ENCODE measurements around the gene LRSAM1. TPM values are rescaled to one million over a fixed set of nuclear protein-coding genes. Genes with fewer than 3 reads are reported as not detected.

The LRSAM1 gene
- total and polyA plus RNA-seq, 2 of the 8 experiments (the other 6 are each of a cell fraction or from before 2014, with no cell fraction given), result 9.7 to 18.3 TPM

DNA sequence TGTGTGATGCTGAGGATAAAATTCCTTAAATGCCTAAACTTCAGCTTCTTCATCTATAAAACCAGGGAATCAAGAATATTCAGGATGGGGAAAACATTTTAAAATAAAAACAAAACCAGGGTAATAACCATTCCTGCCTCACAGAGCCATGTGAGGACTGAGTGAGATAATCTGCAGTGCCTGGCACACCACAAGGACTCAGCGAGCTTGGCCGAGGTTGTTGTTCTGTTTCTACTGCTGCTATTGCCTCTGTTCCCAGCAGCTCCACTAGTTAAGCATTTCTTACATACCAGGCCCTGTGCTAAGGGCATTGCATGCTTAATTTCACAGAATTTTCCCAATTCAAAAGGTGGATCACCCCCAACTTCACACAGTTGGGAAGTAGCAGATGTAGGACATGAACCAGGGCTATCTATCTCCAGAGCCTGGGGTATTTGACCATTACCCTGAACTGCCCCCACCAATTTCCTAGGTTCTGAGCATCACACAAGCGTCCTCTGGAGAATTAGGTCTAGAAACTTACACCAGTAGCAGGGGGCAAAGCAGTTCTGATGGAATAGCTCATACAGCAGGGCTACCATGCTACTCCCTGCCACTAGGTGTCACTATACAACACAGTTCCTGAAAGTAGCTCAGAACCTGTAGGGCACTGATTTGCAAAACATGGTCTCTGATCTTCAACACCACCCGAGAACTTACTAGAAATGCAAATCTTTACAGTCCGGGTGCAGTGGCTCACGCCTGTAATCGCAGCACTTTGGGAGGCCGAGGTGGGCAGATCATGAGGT is 74.3 kb downstream of the LRSAM1 start:
- Histone ChIP-seq H3K4ac (replicated peaks; ENCODE audit: insufficient read length, low read depth, low read length) (no peak overlapping the region), H4K8ac (ENCODE audit: extremely low read depth, insufficient read depth, low read length) (no peak overlapping the region), H3K9ac (replicated peaks in 1 of 4; ENCODE audit: extremely low read depth in 1 of 4, low read depth in 3 of 4, low read length in 3 of 4) (no peak overlapping the region), H2BK5ac (ENCODE audit: low read depth, low read length) (no peak overlapping the region), H2AK5ac (ENCODE audit: low read depth, low read length) (no peak overlapping the region), H3K27me3 (replicated peaks in 1 of 4; ENCODE audit: control insufficient read depth in 3 of 4, extremely low read depth in 1 of 4, insufficient read depth in 3 of 4, low read length in 3 of 4) (no peaks in the 10 kb centered on the region), H3K14ac (ENCODE audit: insufficient read length) (no peak overlapping the region), H3K23me2 (ENCODE audit: low read depth, low read length) (no peaks in the 10 kb centered on the region), H3K4me2 (ENCODE audit: insufficient read depth in 1 of 2, low read depth in 2 of 2, low read length in 2 of 2) (no peak overlapping the region), H3K79me1 (ENCODE audit: low read depth, low read length) (no peaks in the 10 kb centered on the region), H3K36me3 (ENCODE audit: control insufficient read depth in 2 of 4, insufficient read depth in 4 of 4, low read length in 3 of 4) (peaks cover 0 to 43% (median 24%) of the 10 kb centered on the region in 4 experiments; a peak in 6 of 8 replicates), H2BK12ac (ENCODE audit: low read depth, low read length) (no peak overlapping the region), H3K79me2 (ENCODE audit: control insufficient read depth in 1 of 2, insufficient read depth in 2 of 2, low read length in 2 of 2) (no peaks in the 10 kb centered on the region), H3K56ac (replicated peaks; ENCODE audit: insufficient read length, low read depth, low read length) (no peak overlapping the region), H4K91ac (replicated peaks; ENCODE audit: insufficient read length, low read length) (no peak overlapping the region), H3K27ac (ENCODE audit: low read depth, low read length) (no peak overlapping the region), H3K4me3 (ENCODE audit: extremely low read depth in 1 of 4, insufficient read depth in 2 of 4, low read depth in 3 of 4, low read length in 4 of 4) (no peak overlapping the region), H3K9me3 (ENCODE audit: insufficient read depth in 2 of 2, low read depth in 1 of 2, low read length in 1 of 2) (peaks cover 32 to 43% of the 10 kb centered on the region in 2 experiments), H2AFZ (ENCODE audit: low read length) (no peak overlapping the region), H4K5ac (ENCODE audit: insufficient read length, low read depth, low read length) (no peak overlapping the region), H2BK15ac (ENCODE audit: low read length) (no peak overlapping the region), H3K4me1 (replicated peaks in 1 of 4; ENCODE audit: control insufficient read depth in 3 of 4, insufficient read depth in 4 of 4, low read length in 3 of 4) (peaks cover 6 to 31% (median 11%) of the 10 kb centered on the region in 4 experiments), H4K20me1 (replicated peaks in 1 of 2; ENCODE audit: control insufficient read depth in 1 of 2, insufficient read depth in 2 of 2, low read length in 2 of 2) (no peaks in the 10 kb centered on the region), H3K23ac (ENCODE audit: insufficient read length) (no peak overlapping the region), H3K18ac (ENCODE audit: extremely low read depth, low read length) (no peak overlapping the region), H2BK20ac (ENCODE audit: low read length) (no peak overlapping the region), H2BK120ac (replicated peaks; ENCODE audit: low read depth, low read length) (no peak overlapping the region)
- WGBS, 2 experiments (ENCODE audit: extremely low coverage in 1 of 2, insufficient coverage in 1 of 2, insufficient read length in 1 of 2, insufficient replicate concordance in 2 of 2, low coverage in 1 of 2, low lambda C conversion rate in 2 of 2, missing lambda C conversion rate in 1 of 2), result 93% methylated on average over 8 of the region's 8 CpGs; no CpG with 5 or more reads in 1 of the 2 experiments
- ChIA-PET POLR2A (ENCODE audit: partially characterized antibody) (interaction anchor here (1.1 to 2.0 kb wide), 5 partner anchors 11 to 209 kb away, joined by 3 to 5 read pairs (median 3); partner anchors contain the start of gene TOR2A), CTCF (ENCODE audit: partially characterized antibody) (interaction anchor here (0.6 to 7.1 kb wide), 39 partner anchors 9 to 1569 kb away, joined by 3 to 105 read pairs (median 4); no protein-coding TSS in a partner anchor)
- no peak for DNase-seq (ENCODE audit: low read depth in 1 of 2, low spot score in 2 of 2)
- TF ChIP-seq KDM1A (IDR thresholded peaks at IDR 0.05; ENCODE audit: borderline replicate concordance, low read length) (peak; percentile 63; the same call in 1 of the 2 replicates), CTCF (IDR thresholded peaks at IDR 0.05; ENCODE audit: control extremely low read depth in 1 of 3, insufficient read depth in 1 of 3, low read depth in 1 of 3, low read length in 3 of 3) (peak in 2 of 3 experiments; percentile 64 to 80; a peak in 3 of 4 replicates), EP300 (IDR thresholded peaks at IDR 0.05; ENCODE audit: borderline replicate concordance in 1 of 2, low read depth in 2 of 2, low read length in 2 of 2) (no peak), NRF1 (IDR thresholded peaks at IDR 0.05; ENCODE audit: low read depth, low read length) (no peak), RAD21 (IDR thresholded peaks at IDR 0.05 in 1 of 2, conservative IDR thresholded peaks at IDR 0.05 in 1 of 2; ENCODE audit: low read depth in 2 of 2, low read length in 2 of 2) (peak; percentile 54 to 61)
- peak; percentile 84 for FAIRE-seq

All from H1 (cell line).